ENCODE data around the gene ENTREP1.

DNA sequence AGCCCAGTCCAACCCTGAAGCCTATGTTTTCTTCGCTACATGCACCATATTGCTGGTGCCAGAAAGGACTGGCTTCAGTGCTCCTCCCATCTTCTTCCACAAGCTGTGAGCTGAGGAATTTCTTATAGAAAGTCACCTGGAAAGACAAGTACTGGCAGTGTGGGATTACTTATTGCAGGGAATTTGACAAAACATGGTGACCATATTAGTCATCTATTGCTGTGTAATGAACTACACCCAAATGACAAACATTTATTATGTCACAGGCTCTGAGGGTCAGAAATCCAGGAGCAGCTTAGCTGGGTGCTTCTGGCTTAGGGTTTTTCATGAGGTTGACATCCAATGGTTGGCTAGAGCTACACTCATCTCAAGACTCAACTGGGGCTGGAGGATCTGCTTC lies 75.5 kb downstream of the ENTREP1 start:
- TF ChIP-seq, protein P1, sequence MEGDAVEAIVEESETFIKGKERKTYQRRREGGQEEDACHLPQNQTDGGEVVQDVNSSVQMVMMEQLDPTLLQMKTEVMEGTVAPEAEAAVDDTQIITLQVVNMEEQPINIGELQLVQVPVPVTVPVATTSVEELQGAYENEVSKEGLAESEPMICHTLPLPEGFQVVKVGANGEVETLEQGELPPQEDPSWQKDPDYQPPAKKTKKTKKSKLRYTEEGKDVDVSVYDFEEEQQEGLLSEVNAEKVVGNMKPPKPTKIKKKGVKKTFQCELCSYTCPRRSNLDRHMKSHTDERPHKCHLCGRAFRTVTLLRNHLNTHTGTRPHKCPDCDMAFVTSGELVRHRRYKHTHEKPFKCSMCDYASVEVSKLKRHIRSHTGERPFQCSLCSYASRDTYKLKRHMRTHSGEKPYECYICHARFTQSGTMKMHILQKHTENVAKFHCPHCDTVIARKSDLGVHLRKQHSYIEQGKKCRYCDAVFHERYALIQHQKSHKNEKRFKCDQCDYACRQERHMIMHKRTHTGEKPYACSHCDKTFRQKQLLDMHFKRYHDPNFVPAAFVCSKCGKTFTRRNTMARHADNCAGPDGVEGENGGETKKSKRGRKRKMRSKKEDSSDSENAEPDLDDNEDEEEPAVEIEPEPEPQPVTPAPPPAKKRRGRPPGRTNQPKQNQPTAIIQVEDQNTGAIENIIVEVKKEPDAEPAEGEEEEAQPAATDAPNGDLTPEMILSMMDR (IDR thresholded peaks at IDR 0.05; ENCODE audit: low read depth, low read length, poor library complexity, severe bottlenecking): no peak
- TF ChIP-seq EZH2phosphoT487 (IDR thresholded peaks at IDR 0.05; ENCODE audit: borderline replicate concordance, low read length): no peak
